ENCODE results near the gene INSM1. TPM values are rescaled to one million over a fixed set of nuclear protein-coding genes. Genes with fewer than 3 reads are reported as not detected.

INSM1 gene
- total RNA-seq, 1 experiment from 2014 or later, result not detected

GRCh38 chr20:20321134-20321533, 46.8 kb upstream of the INSM1 start:
- ChIA-PET POLR2A (no interaction called here), CTCF (no interaction called here)
- Mint-ChIP-seq H3K4me1 (ENCODE audit: low read depth, unreplicated experiment) (no peaks in the 10 kb centered on the region), H3K27ac (ENCODE audit: unreplicated experiment) (no peak overlapping the region), H3K9me3 (ENCODE audit: unreplicated experiment) (no peaks in the 10 kb centered on the region), H3K27me3 (ENCODE audit: insufficient read depth, unreplicated experiment) (peaks cover 2% of the 10 kb centered on the region), H3K4me3 (ENCODE audit: unreplicated experiment) (no peak overlapping the region), H3K36me3 (ENCODE audit: insufficient read depth, unreplicated experiment) (no peaks in the 10 kb centered on the region)
- DNase-seq, result no peak
- Histone ChIP-seq H3K9me3 (no peaks in the 10 kb centered on the region), H3K4me1 (no peaks in the 10 kb centered on the region), H3K36me3 (ENCODE audit: control insufficient read depth, insufficient read depth, low read length) (no peaks in the 10 kb centered on the region), H3K4me3 (ENCODE audit: low read depth, low read length) (no peak overlapping the region), H3K27me3 (replicated peaks; ENCODE audit: control insufficient read depth, insufficient read depth, low read length) (no peaks in the 10 kb centered on the region)
- intact Hi-C loops (cut with micrococcal nuclease; ENCODE audit: unreplicated experiment), result no loop called here
- no peak for TF ChIP-seq CTCF (IDR thresholded peaks at IDR 0.05; ENCODE audit: insufficient read depth in 1 of 2, low read depth in 1 of 2, low read length in 1 of 2, severe bottlenecking in 1 of 2, unreplicated experiment in 1 of 2)
- no TSS peak for BruUV-seq (replicated peaks)

GRCh38 chr20:20321917-20322316, 46.0 kb upstream of the INSM1 start:
- POLR2A ChIA-PET, result no interaction called here
- H3K36me3 ChIP-seq (ENCODE audit: control insufficient read depth, insufficient read depth, low read length), result no peaks in the 10 kb centered on the region
- no TSS peak for BruUV-seq (replicated peaks)

GRCh38 chr20:20322912-20323311, 45.0 kb upstream of the INSM1 start:
- no TSS peak for BruUV-seq (replicated peaks)
- peaks cover 7% of the 10 kb centered on the region for H3K27me3 Mint-ChIP-seq (ENCODE audit: insufficient read depth, unreplicated experiment)
- no peaks in the 10 kb centered on the region for H3K9me3 Mint-ChIP-seq (ENCODE audit: unreplicated experiment)
- Histone ChIP-seq H3K27me3 (replicated peaks; ENCODE audit: control insufficient read depth, insufficient read depth, low read length) (no peaks in the 10 kb centered on the region), H3K4me3 (ENCODE audit: low read depth, low read length) (no peak overlapping the region), H3K36me3 (ENCODE audit: control insufficient read depth, insufficient read depth, low read length) (no peaks in the 10 kb centered on the region), H3K9me3 (no peaks in the 10 kb centered on the region), H3K4me1 (no peaks in the 10 kb centered on the region)
- intact Hi-C loops (cut with micrococcal nuclease; ENCODE audit: unreplicated experiment), result no loop called here
- H3K36me3 Mint-ChIP-seq (ENCODE audit: insufficient read depth, unreplicated experiment), result no peaks in the 10 kb centered on the region
- ChIA-PET POLR2A (no interaction called here), CTCF (no interaction called here)
- no peak for DNase-seq
- no peak overlapping the region for H3K4me3 Mint-ChIP-seq (ENCODE audit: unreplicated experiment)
- no peaks in the 10 kb centered on the region for H3K4me1 Mint-ChIP-seq (ENCODE audit: low read depth, unreplicated experiment)
- TF ChIP-seq CTCF (IDR thresholded peaks at IDR 0.05; ENCODE audit: insufficient read depth in 1 of 2, low read depth in 1 of 2, low read length in 1 of 2, severe bottlenecking in 1 of 2, unreplicated experiment in 1 of 2), result no peak
- no peak overlapping the region for H3K27ac Mint-ChIP-seq (ENCODE audit: unreplicated experiment)

More at GRCh38 chr20:20321917-20322316, 46.0 kb upstream of the INSM1 start:
- H3K27me3 Mint-ChIP-seq (ENCODE audit: insufficient read depth, unreplicated experiment), result peaks cover 2% of the 10 kb centered on the region
- H3K4me1 Mint-ChIP-seq (ENCODE audit: low read depth, unreplicated experiment), result no peaks in the 10 kb centered on the region
- Histone ChIP-seq H3K4me1 (no peaks in the 10 kb centered on the region), H3K27me3 (replicated peaks; ENCODE audit: control insufficient read depth, insufficient read depth, low read length) (no peaks in the 10 kb centered on the region), H3K9me3 (no peaks in the 10 kb centered on the region), H3K4me3 (ENCODE audit: low read depth, low read length) (no peak overlapping the region)
- intact Hi-C loops (cut with micrococcal nuclease; ENCODE audit: unreplicated experiment), result no loop called here
- no peaks in the 10 kb centered on the region for H3K9me3 Mint-ChIP-seq (ENCODE audit: unreplicated experiment)
- DNase-seq, result no peak
- CTCF ChIA-PET, result no interaction called here
- H3K27ac Mint-ChIP-seq (ENCODE audit: unreplicated experiment), result no peak overlapping the region
- no peaks in the 10 kb centered on the region for H3K36me3 Mint-ChIP-seq (ENCODE audit: insufficient read depth, unreplicated experiment)
- no peak overlapping the region for H3K4me3 Mint-ChIP-seq (ENCODE audit: unreplicated experiment)
- no peak for TF ChIP-seq CTCF (IDR thresholded peaks at IDR 0.05; ENCODE audit: insufficient read depth in 1 of 2, low read depth in 1 of 2, low read length in 1 of 2, severe bottlenecking in 1 of 2, unreplicated experiment in 1 of 2)

Data from Caco-2 (cell line).